Gastroesophageal sphincter (tissue), 4 donors: ENCODE data around the gene CPN2. TPM values are rescaled to one million over a fixed set of nuclear protein-coding genes. Genes with fewer than 3 reads are reported as not detected.

Experiments used
- ATAC-seq: fragments of 150-250 bp; one replicate; pipeline ENCODE4 v1.9.1; 2016; ENCODE audit warnings: mild to moderate bottlenecking, moderate library complexity
- H3K27ac ChIP-seq, 4 donors: fragments of 200-600 bp; sonication (generic) in 3 of 4; 1 replicate in 3 of 4; 2 replicates in 1 of 4; pipeline ENCODE4 v1.5.1; 2016 to 2019
- H3K27me3 ChIP-seq: fragments of 200-600 bp; sonication (generic); one replicate; pipeline ENCODE4 v1.5.1; 2019
- H3K36me3 ChIP-seq, 2 donors: fragments of 200-600 bp; sonication (generic); one replicate each; pipeline ENCODE4 v1.5.1; 2019; ENCODE audit warnings: control low read depth in 1 of 2
- H3K4me1 ChIP-seq, 3 donors: fragments of 200-600 bp; sonication (generic); 1 replicate in 2 of 3; 2 replicates in 1 of 3; pipeline ENCODE4 v1.5.1; 2016 to 2019; ENCODE audit warnings: control low read depth in 2 of 3
- H3K4me3 ChIP-seq, 2 donors: fragments of 200-600 bp; sonication (generic); one replicate each; pipeline ENCODE4 v1.5.1; 2019; ENCODE audit warnings: mild to moderate bottlenecking in 1 of 2, moderate library complexity in 1 of 2
- H3K9me3 ChIP-seq, 3 donors: fragments of 200-600 bp; sonication (generic); one replicate each; pipeline ENCODE4 v1.5.1; 2017 to 2019; ENCODE audit warnings: control low read depth in 2 of 3
- EP300 ChIP-seq: sonication (generic); formaldehyde crosslinking; IDR thresholded peaks from one replicate; pipeline ENCODE4 v1.6.1; 2017; ENCODE audit warnings: antibody characterized with exemption, mild to moderate bottlenecking
- POLR2A ChIP-seq, 2 donors: fragments of 450-650 bp; IDR thresholded peaks; one replicate each; pipeline ENCODE4 v1.6.1; 2017; ENCODE audit warnings: antibody characterized with exemption in 2 of 2, mild to moderate bottlenecking in 2 of 2, moderate library complexity in 1 of 2
- POLR2AphosphoS5 ChIP-seq: sonication (generic); formaldehyde crosslinking; IDR thresholded peaks from one replicate; pipeline ENCODE4 v1.6.1; 2017; ENCODE audit warnings: antibody characterized with exemption
- WGBS, 2 donors: methylation state at CpG; one replicate each; pipeline ENCODE4 v1.1.5; 2018; ENCODE audit warnings: low coverage in 1 of 2; 5-methylcytosine and 5-hydroxymethylcytosine counted together
- total RNA-seq, 4 donors: library from RNA; depleted of rRNA; stranded (reverse); fragments of >200 nt; gene quantifications; one replicate each; pipeline ENCODE4 v1.1.0, GENCODE V29; 2016
- TF ChIP-seq, protein P1 (sequence below), 4 experiments: fragments of 200-600 bp in 2 of 4; fragments of 450-650 bp in 2 of 4; sonication (generic) in 1 of 4; IDR thresholded peaks; one replicate each; pipeline ENCODE4 v1.5.1; 2017 to 2019; ENCODE audit warnings: antibody characterized with exemption in 4 of 4, mild to moderate bottlenecking in 2 of 4, moderate library complexity in 2 of 4

CPN2 gene
- total RNA-seq, 4 donors from 2014 or later, result not detected

DNA sequence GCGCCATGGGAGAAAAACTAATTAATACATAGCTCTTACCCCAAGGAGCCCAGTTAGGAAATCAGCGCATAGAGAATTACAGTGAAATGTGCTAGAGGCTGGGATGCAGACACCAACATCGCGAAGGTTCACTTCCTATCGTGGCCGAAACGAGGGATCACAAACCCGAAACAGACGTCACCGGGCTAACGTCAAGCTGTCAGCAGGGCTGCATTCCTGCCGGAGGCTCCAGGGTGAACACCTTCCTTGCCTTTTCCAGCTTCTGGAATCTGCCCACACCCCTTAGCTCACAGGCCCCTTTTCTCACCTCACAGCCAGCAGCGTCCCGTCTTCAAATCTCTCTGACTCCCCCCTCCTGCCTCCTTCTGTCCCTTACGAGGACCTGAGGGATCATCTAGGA lies 34.9 kb upstream of the CPN2 start:
- no peak for ATAC-seq
- TF ChIP-seq, protein P1, sequence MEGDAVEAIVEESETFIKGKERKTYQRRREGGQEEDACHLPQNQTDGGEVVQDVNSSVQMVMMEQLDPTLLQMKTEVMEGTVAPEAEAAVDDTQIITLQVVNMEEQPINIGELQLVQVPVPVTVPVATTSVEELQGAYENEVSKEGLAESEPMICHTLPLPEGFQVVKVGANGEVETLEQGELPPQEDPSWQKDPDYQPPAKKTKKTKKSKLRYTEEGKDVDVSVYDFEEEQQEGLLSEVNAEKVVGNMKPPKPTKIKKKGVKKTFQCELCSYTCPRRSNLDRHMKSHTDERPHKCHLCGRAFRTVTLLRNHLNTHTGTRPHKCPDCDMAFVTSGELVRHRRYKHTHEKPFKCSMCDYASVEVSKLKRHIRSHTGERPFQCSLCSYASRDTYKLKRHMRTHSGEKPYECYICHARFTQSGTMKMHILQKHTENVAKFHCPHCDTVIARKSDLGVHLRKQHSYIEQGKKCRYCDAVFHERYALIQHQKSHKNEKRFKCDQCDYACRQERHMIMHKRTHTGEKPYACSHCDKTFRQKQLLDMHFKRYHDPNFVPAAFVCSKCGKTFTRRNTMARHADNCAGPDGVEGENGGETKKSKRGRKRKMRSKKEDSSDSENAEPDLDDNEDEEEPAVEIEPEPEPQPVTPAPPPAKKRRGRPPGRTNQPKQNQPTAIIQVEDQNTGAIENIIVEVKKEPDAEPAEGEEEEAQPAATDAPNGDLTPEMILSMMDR (IDR thresholded peaks at IDR 0.05), result no peak
- Histone ChIP-seq H3K27me3 (peaks cover 27% of the 10 kb centered on the region), H3K4me3 (no peak overlapping the region), H3K9me3 (peaks cover 0 to 5% (median 0%) of the 10 kb centered on the region in 3 donors), H3K36me3 (no peaks in the 10 kb centered on the region), H3K4me1 (no peaks in the 10 kb centered on the region), H3K27ac (no peak overlapping the region)
- WGBS, 2 donors, result 79 to 87% methylated on average over 10 to 13 of the region's 15 CpGs

- no peak for TF ChIP-seq EP300
- no peak for TF ChIP-seq POLR2AphosphoS5
- TF ChIP-seq POLR2A (IDR thresholded peaks at IDR 0.05), result no peak
- TF ChIP-seq, protein P1 (IDR thresholded peaks at IDR 0.05), result no peak
- no peak overlapping the region for H3K27ac ChIP-seq
- no peaks in the 10 kb centered on the region for H3K36me3 ChIP-seq
- H3K9me3 ChIP-seq, result no peaks in the 10 kb centered on the region
- no peaks in the 10 kb centered on the region for H3K4me1 ChIP-seq
- no peak for ATAC-seq
- H3K27me3 ChIP-seq, result peaks cover 41% of the 10 kb centered on the region
- no peak overlapping the region for H3K4me3 ChIP-seq
- WGBS, 2 donors, result 67 to 85% methylated on average over 1 to 6 of the region's 12 CpGs
Measured at GRCh38 chr3:194384569-194385001, 33.5 kb upstream of the CPN2 start.

DNA sequence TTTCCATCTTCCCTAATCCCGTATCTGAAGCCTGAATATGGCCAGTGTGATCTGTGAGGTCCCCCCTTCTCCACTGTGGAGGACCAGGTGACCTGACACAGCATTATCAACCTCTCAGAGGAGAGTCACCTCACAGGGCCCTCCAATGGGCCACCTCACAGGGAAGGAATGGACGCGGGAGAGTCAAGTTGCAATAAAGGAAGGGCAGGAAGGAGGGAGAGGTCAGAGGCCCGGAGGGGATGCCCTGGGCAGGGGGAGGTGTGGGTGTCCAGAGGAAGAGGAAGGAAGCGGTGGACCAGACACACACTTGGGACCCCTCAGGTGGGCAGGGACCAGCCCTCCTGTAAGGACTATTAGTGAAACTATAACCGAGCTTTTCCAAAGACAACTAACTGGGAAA lies 33.0 kb upstream of the CPN2 start:
- H3K36me3 ChIP-seq, result no peaks in the 10 kb centered on the region
- H3K27ac ChIP-seq, result no peak overlapping the region
- H3K4me3 ChIP-seq, result no peak overlapping the region
- no peak for ATAC-seq
- TF ChIP-seq, protein P1 (IDR thresholded peaks at IDR 0.05), result no peak
- TF ChIP-seq POLR2A (IDR thresholded peaks at IDR 0.05) (no peak), POLR2AphosphoS5 (no peak), EP300 (no peak)
- H3K4me1 ChIP-seq, result no peaks in the 10 kb centered on the region
- WGBS, 2 donors, result 67 to 68% methylated on average over 1 to 6 of the region's 6 CpGs
- H3K27me3 ChIP-seq, result peaks cover 44% of the 10 kb centered on the region
- no peaks in the 10 kb centered on the region for H3K9me3 ChIP-seq

GRCh38 chr3:194383276-194383940 lies 32.3 kb upstream of the CPN2 start:
- Histone ChIP-seq H3K36me3 (no peaks in the 10 kb centered on the region), H3K4me1 (no peaks in the 10 kb centered on the region), H3K27ac (no peak overlapping the region), H3K27me3 (peaks cover 48% of the 10 kb centered on the region), H3K4me3 (no peak overlapping the region), H3K9me3 (no peaks in the 10 kb centered on the region)
- no peak for ATAC-seq
- WGBS, 2 donors, result 92 to 100% methylated on average over 2 to 9 of the region's 14 CpGs
- TF ChIP-seq, protein P1 (IDR thresholded peaks at IDR 0.05), result no peak
- TF ChIP-seq POLR2A (IDR thresholded peaks at IDR 0.05), result no peak
- TF ChIP-seq EP300, result no peak
- TF ChIP-seq POLR2AphosphoS5, result no peak

DNA sequence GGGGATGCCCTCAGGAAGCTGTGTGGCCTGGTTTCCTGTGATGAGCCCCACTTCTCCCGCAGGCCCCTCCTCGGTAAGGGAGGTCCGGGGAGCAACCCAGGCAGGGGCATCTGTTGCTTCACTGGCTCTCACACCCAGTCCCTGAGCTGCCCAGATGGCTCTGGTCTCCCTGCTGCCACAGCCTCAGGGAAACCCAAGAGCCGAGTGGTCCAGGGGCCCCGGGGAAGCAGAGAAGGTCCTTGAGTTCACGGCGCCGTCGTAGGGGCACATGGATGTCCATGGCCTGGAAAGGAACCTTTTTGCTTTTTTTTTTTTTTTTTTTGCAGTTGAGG lies 31.7 kb upstream of the CPN2 start:
- H3K9me3 ChIP-seq, result no peaks in the 10 kb centered on the region
- H3K4me3 ChIP-seq, result no peak overlapping the region
- no peaks in the 10 kb centered on the region for H3K4me1 ChIP-seq
- no peaks in the 10 kb centered on the region for H3K36me3 ChIP-seq
- TF ChIP-seq, protein P1 (IDR thresholded peaks at IDR 0.05), result no peak
- TF ChIP-seq POLR2A (IDR thresholded peaks at IDR 0.05) (no peak), EP300 (no peak), POLR2AphosphoS5 (no peak)
- no CpG with 5 or more reads among the region's 9 CpGs for WGBS, 2 donors
- H3K27me3 ChIP-seq, result peaks cover 51% of the 10 kb centered on the region
- H3K27ac ChIP-seq, result no peak overlapping the region
- no peak for ATAC-seq
